Measurements from ENCODE around the gene RC3H1.
"Not testable (repeated sequence)": the region's sequence is repeated elsewhere in the genome, so short reads cannot be mapped to it uniquely, and the experiment has no call there.

The RC3H1 gene

GRCh38 chr1:173948594-173948993, 73.6 kb downstream of the RC3H1 start:
- DNase-seq (ENCODE audit: low spot score), result no peak

DNA sequence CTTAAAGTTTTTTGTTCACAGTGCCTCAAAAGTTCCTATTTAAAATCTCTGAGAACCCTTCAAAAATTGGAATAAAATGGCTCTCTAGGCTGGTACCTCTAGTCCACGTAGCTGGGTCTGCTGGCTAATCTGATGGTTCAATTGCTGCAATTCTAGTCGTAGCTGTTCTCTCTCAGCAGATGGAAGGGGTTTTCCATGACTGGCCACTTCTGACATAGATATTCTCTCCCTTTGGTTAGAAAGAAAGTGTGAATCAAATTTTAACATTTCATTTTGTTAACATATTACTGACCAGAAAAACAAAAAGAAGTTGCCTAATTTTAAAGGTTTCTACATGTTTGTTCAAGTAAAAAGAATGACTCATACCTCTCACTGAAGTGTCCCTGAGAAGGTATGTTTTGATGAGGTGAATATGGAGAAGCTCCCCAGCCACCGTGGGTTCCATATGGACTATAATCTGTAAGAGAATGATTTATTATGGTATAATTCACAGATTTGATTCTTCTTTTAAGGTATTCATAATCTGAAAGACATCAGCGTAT, 75.7 kb downstream of the RC3H1 start:
- no peak for DNase-seq (ENCODE audit: low spot score)

DNA sequence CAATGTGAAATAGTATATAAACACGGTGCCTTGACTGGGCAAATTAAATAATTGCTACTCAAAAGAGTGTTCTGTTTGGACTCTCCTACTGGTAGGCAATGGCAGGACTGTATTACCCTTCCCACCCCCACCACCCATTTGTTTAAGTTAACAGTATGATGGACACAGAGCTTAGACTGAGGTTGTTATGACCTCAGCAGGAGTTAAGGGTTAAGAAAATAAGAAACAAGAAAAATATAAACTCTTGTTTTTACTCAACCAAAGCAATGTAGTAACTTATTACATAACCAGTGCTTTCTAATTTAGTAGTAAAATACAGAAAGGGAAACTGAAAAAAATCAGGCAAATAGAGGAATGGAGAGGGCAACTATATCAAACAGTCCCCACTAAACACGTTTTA, 85.1 kb downstream of the RC3H1 start:
- no peak for DNase-seq (ENCODE audit: low spot score)

DNA sequence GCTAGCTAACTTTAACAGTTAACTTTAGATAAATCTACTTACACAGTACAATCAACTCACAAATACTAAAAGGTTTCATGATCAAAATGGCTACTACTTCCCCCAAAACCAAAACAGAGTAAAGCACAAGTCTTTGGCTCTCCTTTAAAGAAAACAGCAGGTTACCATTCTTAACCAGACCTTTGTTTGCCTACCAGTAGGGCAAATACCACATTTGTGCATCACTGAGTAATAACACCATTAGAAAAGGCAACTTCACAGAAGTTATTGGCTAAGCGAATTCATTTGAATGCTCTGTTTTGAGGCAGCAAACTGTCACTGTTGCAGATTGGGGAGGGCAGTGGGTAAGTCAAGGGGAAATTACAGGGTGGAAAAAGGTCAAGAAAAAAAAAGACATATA, 87.7 kb downstream of the RC3H1 start:
- DNase-seq (ENCODE audit: low spot score), result no peak

- not testable (repeated sequence) for DNase-seq (ENCODE audit: low spot score)
Measured at GRCh38 chr1:173930541-173930940, 91.6 kb downstream of the RC3H1 start.

DNA sequence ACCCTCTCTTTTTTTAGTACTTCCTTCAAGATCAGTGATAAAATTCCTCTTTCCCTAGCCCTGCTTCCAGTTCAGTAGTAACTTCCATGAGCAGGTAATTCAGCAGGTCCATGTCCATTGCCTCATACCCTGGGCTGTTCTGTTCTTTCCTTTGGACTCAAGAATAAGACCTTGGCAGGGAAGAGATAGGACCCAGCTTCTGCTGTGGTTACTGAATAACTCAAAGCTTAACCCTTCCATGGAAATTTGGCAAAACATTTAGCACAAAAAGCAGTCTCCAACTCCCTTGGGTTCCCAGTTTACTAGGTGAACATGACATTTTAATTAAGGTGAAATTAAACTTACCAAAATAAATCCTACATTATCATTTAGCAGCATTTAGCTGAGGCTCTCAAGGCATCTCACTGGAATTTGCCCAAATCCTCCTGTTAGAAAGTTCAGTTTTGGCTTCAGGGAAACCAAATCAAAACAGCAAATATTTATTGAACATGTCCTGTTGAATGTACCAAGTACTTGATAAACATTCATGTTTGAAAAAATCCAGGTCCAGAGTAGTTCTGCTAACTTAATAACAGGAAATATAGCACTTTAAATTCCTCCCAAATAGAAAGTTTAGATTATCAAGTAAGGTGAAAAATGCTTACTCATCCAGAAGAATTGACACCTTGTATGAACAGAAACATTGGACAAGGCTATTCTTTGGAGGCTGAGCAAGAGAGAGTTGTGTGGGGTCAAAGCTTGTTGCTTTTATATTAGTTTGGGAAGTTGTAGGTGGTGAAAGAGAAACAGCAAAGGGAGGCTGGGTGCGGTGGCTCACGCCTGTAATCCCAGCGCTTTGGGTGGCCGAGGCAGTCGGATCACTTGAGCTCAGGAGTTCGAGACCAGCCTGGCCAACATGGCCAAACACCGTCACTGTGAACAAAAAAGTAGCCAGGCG, 96.6 kb downstream of the RC3H1 start:
- no peak for DNase-seq (ENCODE audit: low spot score)

GRCh38 chr1:173920861-173921260, 101.3 kb downstream of the RC3H1 start:
- no peak for DNase-seq (ENCODE audit: low spot score)

DNA sequence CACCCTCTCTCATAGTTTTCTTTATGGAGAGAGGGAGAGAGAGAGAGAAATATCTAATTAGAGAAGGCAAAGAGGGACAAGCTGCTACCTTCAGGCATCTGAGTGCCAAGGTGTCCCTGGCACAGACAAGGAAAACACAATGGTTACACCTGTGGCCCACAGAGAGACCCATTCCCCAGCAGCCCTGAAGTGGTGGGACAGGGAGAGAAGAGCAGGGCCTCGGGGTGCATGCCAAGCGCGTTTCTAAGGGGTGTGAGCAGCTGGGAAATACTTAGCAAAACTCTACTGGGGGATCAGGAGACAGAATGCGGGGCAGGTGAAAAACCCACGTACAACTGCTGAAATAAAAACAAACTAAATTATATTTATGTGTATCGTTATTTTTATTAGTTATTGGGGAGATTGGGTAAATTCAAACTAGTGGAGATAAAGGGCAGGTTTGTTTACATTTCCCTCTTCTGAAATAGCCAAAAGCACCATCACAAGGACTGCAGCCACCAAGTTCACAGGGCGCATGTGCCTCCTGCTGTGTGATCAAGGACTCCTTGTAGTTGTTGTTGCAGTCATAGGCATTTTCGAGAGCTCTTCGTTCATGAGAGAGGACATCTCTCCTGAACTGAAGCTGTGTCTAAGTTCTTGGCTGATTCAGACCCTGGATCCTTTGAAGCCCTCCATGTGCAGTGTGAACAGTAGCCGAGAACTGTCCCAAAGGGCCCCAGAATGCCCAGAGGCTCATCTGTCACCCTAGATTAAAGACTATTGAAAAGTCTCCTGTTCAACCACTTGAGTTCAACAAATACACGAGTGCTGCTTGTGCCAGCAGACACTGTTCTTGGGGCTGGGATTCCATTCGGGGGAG, 104.3 kb downstream of the RC3H1 start:
- no peak for DNase-seq (ENCODE audit: low spot score)

DNA sequence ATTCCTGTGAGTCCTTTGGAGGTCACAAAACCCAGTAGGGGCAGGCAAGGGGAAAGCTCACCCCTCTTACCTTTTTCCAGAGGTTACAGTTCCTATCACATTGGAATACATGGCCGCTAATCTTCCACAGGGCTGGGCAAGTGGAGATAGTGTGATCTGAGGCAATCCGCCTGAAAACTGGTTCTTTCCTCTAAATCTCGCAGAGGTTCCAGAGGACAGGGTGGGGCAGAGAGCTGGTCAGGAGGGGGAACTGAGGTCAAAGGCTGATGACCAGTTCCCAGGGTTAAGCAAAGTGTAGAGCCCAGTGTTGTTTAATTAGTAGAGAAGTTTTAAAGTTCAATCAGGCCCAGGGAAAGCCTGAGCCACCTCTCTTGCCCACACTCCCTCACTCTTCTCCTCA, 105.0 kb downstream of the RC3H1 start, which contains the start of gene SERPINC1:
Gene SERPINC1, minus strand, starts transcription at position 179 of the 400 bp plus-strand sequence. Its CDS starts 68 bp downstream, at position 111.
- DNase-seq (ENCODE audit: low spot score), result no peak

- no peak for DNase-seq (ENCODE audit: low spot score)
Measured at GRCh38 chr1:173916667-173917066, 105.5 kb downstream of the RC3H1 start.

DNA sequence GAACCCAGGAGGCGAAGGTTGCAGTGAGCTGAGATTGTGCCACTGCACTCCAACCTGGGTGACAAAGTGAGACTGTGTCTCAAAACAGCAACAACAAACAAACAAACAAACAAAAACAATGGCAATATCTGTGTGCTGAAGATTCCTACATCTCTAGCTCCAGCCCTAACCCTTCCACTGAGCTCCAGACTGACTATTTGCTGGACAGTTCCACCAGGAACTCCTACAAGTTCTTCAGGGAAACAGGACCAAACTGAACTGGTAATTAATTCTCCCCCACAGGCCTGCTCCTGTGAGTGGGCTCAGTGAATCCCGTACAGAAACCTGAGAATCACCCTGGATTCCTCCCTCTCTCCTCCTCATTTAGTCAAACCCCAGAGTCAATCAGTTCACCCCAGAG, 106.6 kb downstream of the RC3H1 start:
- no peak for DNase-seq (ENCODE audit: low spot score)

- DNase-seq (ENCODE audit: low spot score), result no peak
Measured at GRCh38 chr1:173914366-173914871, 107.7 kb downstream of the RC3H1 start.

DNA sequence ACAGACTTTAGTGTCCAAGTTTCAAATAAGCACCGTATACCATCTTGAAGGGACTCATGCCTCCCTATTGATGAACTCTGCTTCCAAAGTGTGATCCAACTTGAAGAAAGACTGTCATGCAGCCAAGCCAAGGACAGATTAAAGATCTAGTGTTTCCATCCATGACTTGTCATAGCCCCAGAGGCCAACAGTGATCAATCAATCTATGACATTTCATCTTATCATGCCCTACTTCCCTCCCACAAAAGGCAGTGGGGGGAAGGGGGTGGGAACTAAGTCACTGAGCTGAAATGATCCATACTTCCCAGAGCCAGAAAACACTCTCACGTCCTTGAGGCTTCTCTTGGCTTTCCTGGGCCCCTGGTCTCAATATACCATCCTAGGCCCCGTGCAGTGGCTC, 109.0 kb downstream of the RC3H1 start:
- DNase-seq (ENCODE audit: low spot score), result no peak

GRCh38 chr1:173903827-173904531, 118.2 kb downstream of the RC3H1 start:
- DNase-seq (ENCODE audit: low spot score), result no peak

DNA sequence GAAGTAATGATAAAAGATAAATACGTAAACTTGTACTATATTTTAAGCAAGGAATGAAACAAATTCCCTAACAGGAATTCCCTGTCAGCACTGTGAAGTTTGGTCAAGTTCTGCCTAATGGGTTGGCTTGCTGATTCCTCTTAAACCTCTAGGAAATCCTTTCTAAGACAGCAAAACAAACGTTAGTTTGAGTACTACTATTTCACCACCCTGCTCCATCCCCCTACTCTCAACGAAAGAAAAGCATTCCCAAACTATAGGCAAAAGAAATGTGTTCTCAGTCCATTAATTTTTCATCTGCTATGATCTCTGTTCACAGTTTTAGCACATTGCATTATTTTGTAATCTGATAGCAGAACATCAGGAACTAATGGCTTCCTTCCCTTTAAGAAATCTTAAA, 121.2 kb downstream of the RC3H1 start:
- no peak for DNase-seq (ENCODE audit: low spot score)

- DNase-seq (ENCODE audit: low spot score), result no peak
Measured at GRCh38 chr1:173900427-173900826, 121.7 kb downstream of the RC3H1 start.

GRCh38 chr1:173894189-173894588, 128.0 kb downstream of the RC3H1 start:
- DNase-seq (ENCODE audit: low spot score), result no peak

- DNase-seq (ENCODE audit: low spot score), result no peak
Measured at GRCh38 chr1:173893611-173894010, 128.5 kb downstream of the RC3H1 start.

- DNase-seq (ENCODE audit: low spot score), result no peak
Measured at GRCh38 chr1:173889885-173890284, 132.3 kb downstream of the RC3H1 start.

- DNase-seq (ENCODE audit: low spot score), result no peak
Measured at GRCh38 chr1:173888749-173889148, 133.4 kb downstream of the RC3H1 start.

DNA sequence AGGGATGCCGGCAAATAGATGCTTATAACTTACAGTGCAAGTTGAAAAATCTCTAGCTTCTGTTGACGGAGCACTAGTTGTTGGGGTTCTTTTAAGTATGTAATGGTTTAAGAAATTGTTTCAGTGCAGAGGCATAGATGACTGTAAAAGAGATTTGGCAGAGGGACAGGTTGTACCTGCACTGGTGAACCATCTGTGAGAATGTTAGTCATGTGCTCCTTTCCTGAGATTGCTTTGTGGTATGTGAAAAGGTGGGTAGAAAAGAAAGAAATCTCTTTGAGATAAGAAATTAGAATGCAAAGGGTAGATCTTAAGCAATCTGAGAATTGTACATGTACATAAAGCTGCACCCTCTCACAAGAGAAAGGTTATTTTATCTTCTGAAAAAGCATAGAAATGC, 134.5 kb downstream of the RC3H1 start:
- DNase-seq (ENCODE audit: low spot score), result no peak

Measured in globus pallidus (tissue), 1 donor.